Measurements from ENCODE around the gene MEFV. TPM values are rescaled to one million over a fixed set of nuclear protein-coding genes. Genes with fewer than 3 reads are reported as not detected.
A peak's percentile ranks its signal among the peaks of the same experiment; 100 is the strongest.

The MEFV gene
- total and polyA plus RNA-seq, 5 donors from 2014 or later: not detected

GRCh38 chr16:3264137-3265036 lies 8.0 kb upstream of the MEFV start:
- Mint-ChIP-seq H3K9me3 (peaks cover 0 to 10% (median 0%) of the 10 kb centered on the region in 7 donors), H3K4me3 (peak overlapping the region; percentile 94 to 99 (median 96)), H3K4me1 (peaks cover 10 to 60% (median 26%) of the 10 kb centered on the region in 4 donors), H3K36me3 (peaks cover 5% of the 10 kb centered on the region), H3K27ac (peak overlapping the region; percentile 98), H3K27me3 (no peaks in the 10 kb centered on the region)
- peaks cover 10% of the 10 kb centered on the region for H3K36me3 ChIP-seq (ENCODE audit: control insufficient read depth, insufficient read depth, low read length)
- H3K4me1 ChIP-seq (ENCODE audit: control insufficient read depth, insufficient read depth, low read length, poor library complexity, severe bottlenecking): peaks cover 8% of the 10 kb centered on the region
- H3K27me3 ChIP-seq (ENCODE audit: control insufficient read depth, insufficient read depth, low read length): no peaks in the 10 kb centered on the region
- peak; percentile 95 to 98 (median 95) for DNase-seq
- peak overlapping the region; percentile 82 for H3K4me3 ChIP-seq (ENCODE audit: low read depth, low read length)
- peak; percentile 89 for ATAC-seq (ENCODE audit: low read depth in 2 of 2)
- H3K27ac ChIP-seq (ENCODE audit: insufficient read depth, low read length, poor library complexity, severe bottlenecking): peak overlapping the region; percentile 96
- no peaks in the 10 kb centered on the region for H3K9me3 ChIP-seq (ENCODE audit: control insufficient read depth in 2 of 2, low read length in 2 of 2)

- H3K4me1 ChIP-seq (ENCODE audit: control insufficient read depth, insufficient read depth, low read length, poor library complexity, severe bottlenecking): peaks cover 8% of the 10 kb centered on the region
- Mint-ChIP-seq H3K27ac (peak overlapping the region; percentile 98), H3K36me3 (no peaks in the 10 kb centered on the region), H3K27me3 (no peaks in the 10 kb centered on the region), H3K9me3 (peaks cover 0 to 2% (median 0%) of the 10 kb centered on the region in 7 donors), H3K4me3 (peak overlapping the region; percentile 82 to 99 (median 96)), H3K4me1 (peaks cover 7 to 52% (median 24%) of the 10 kb centered on the region in 4 donors)
- no peak for DNase-seq
- no peaks in the 10 kb centered on the region for H3K27me3 ChIP-seq (ENCODE audit: control insufficient read depth, insufficient read depth, low read length)
- H3K9me3 ChIP-seq (ENCODE audit: control insufficient read depth in 2 of 2, low read length in 2 of 2): no peaks in the 10 kb centered on the region
- peaks cover 6% of the 10 kb centered on the region for H3K36me3 ChIP-seq (ENCODE audit: control insufficient read depth, insufficient read depth, low read length)
- peak overlapping the region; percentile 96 for H3K27ac ChIP-seq (ENCODE audit: insufficient read depth, low read length, poor library complexity, severe bottlenecking)
- H3K4me3 ChIP-seq (ENCODE audit: low read depth, low read length): no peak overlapping the region
- no peak for ATAC-seq (ENCODE audit: low read depth in 2 of 2)
Observed at GRCh38 chr16:3262517-3262916, 6.1 kb upstream of the MEFV start.

DNA sequence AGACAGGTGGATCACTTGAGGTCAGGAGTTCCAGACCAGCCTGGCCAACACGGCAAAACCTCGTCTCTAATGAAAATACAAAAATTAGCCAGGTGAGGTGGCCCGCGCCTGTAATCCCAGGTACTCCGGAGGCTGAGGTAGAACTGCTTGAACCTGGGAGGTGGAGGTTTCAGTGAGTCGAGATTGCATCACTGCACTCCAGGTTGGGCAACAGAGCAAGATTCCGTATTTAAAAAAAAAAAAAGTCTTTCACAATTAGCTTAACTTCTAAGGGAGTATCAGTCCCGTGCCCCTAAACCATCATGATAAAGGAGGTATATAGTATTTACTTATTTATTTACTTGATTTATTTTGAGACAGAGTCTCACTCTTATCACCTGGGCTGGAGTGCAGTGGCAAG lies 3.4 kb upstream of the MEFV start:
- Histone ChIP-seq H3K27me3 (ENCODE audit: control insufficient read depth, insufficient read depth, low read length) (no peaks in the 10 kb centered on the region), H3K36me3 (ENCODE audit: control insufficient read depth, insufficient read depth, low read length) (no peaks in the 10 kb centered on the region), H3K4me3 (ENCODE audit: low read depth, low read length) (no peak overlapping the region), H3K4me1 (ENCODE audit: control insufficient read depth, insufficient read depth, low read length, poor library complexity, severe bottlenecking) (peaks cover 5% of the 10 kb centered on the region), H3K9me3 (ENCODE audit: control insufficient read depth in 2 of 2, low read length in 2 of 2) (no peaks in the 10 kb centered on the region), H3K27ac (ENCODE audit: insufficient read depth, low read length, poor library complexity, severe bottlenecking) (no peak overlapping the region)
- peak overlapping the region in 1 of 4 donors; percentile 29 for H3K4me3 Mint-ChIP-seq
- peaks cover 0 to 35% (median 19%) of the 10 kb centered on the region in 4 donors for H3K4me1 Mint-ChIP-seq
- DNase-seq (no peak), ATAC-seq (ENCODE audit: low read depth in 2 of 2) (no peak)
- H3K9me3 Mint-ChIP-seq: peaks cover 0 to 2% (median 0%) of the 10 kb centered on the region in 7 donors
- no peaks in the 10 kb centered on the region for H3K36me3 Mint-ChIP-seq
- no peak overlapping the region for H3K27ac Mint-ChIP-seq
- H3K27me3 Mint-ChIP-seq: no peaks in the 10 kb centered on the region

DNA sequence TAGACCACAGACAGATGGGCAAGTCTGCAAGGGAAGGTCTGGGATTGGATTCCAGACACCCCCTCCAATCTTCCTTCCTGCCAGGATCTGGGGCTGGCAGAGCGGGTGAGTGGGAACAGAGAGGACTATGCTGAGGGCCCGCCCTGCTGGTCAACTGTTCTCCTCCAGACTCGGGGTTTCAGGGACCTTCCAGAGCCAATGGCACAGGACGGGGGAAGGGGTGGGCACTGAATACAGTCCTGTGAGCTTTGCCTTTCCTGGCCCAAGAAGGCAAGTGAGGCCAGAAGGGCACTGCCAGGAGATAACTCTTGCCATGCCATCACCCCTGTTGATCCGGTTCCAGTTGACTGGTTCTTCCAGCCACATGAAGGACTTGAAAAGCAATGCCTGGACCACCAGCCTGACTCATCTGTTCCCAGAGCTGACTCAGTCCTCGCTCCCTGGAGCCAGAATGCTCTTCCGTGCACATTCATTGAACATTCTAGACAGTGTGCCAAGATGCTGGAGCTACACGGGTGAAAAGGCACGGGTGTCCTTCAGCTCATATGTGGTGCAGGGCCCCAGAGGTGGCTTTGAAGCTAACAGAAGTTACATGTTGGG lies 533 bp upstream of the MEFV start:
- no peak overlapping the region for H3K27ac ChIP-seq (ENCODE audit: insufficient read depth, low read length, poor library complexity, severe bottlenecking)
- Mint-ChIP-seq H3K27me3 (no peaks in the 10 kb centered on the region), H3K4me1 (peaks cover 0 to 10% (median 4%) of the 10 kb centered on the region in 4 donors), H3K36me3 (no peaks in the 10 kb centered on the region), H3K9me3 (no peaks in the 10 kb centered on the region), H3K4me3 (no peak overlapping the region), H3K27ac (no peak overlapping the region)
- H3K27me3 ChIP-seq (ENCODE audit: control insufficient read depth, insufficient read depth, low read length): no peaks in the 10 kb centered on the region
- ATAC-seq (ENCODE audit: low read depth in 2 of 2) (no peak), DNase-seq (no peak)
- H3K9me3 ChIP-seq (ENCODE audit: control insufficient read depth in 2 of 2, low read length in 2 of 2): no peaks in the 10 kb centered on the region
- H3K36me3 ChIP-seq (ENCODE audit: control insufficient read depth, insufficient read depth, low read length): no peaks in the 10 kb centered on the region
- H3K4me3 ChIP-seq (ENCODE audit: low read depth, low read length): no peak overlapping the region
- no peaks in the 10 kb centered on the region for H3K4me1 ChIP-seq (ENCODE audit: control insufficient read depth, insufficient read depth, low read length, poor library complexity, severe bottlenecking)

DNA sequence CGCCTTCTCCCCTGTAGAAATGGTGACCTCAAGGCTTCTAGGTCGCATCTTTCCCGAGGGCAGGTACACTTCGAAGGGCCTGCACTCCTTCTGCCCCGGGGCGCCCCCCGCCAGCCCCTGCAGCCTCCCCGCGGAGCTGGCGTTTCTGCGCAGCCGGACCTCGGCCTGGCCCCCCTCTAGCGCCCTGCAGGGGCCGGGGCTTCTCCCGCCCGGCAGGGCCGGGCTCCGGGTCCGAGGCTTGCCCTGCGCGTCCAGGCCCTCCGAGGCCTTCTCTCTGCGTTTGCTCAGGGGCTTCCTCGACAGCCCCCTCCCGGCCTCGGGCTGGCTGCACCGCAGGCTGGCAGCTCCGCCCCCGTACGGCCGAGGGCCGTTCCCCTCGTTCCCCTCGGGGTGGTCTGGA lies 2.1 kb downstream of the MEFV start:
- no peak overlapping the region for H3K27ac Mint-ChIP-seq
- H3K27ac ChIP-seq (ENCODE audit: insufficient read depth, low read length, poor library complexity, severe bottlenecking): no peak overlapping the region
- DNase-seq (no peak), ATAC-seq (ENCODE audit: low read depth in 2 of 2) (no peak)
- H3K4me1 Mint-ChIP-seq: peaks cover 0 to 4% (median 0%) of the 10 kb centered on the region in 4 donors
- H3K4me3 Mint-ChIP-seq: no peak overlapping the region
- no peaks in the 10 kb centered on the region for H3K27me3 ChIP-seq (ENCODE audit: control insufficient read depth, insufficient read depth, low read length)
- no peaks in the 10 kb centered on the region for H3K9me3 Mint-ChIP-seq
- H3K36me3 ChIP-seq (ENCODE audit: control insufficient read depth, insufficient read depth, low read length): no peaks in the 10 kb centered on the region
- no peaks in the 10 kb centered on the region for H3K9me3 ChIP-seq (ENCODE audit: control insufficient read depth in 2 of 2, low read length in 2 of 2)
- H3K4me3 ChIP-seq (ENCODE audit: low read depth, low read length): no peak overlapping the region
- H3K36me3 Mint-ChIP-seq: no peaks in the 10 kb centered on the region
- peaks cover 11% of the 10 kb centered on the region for H3K27me3 Mint-ChIP-seq
- no peaks in the 10 kb centered on the region for H3K4me1 ChIP-seq (ENCODE audit: control insufficient read depth, insufficient read depth, low read length, poor library complexity, severe bottlenecking)

DNA sequence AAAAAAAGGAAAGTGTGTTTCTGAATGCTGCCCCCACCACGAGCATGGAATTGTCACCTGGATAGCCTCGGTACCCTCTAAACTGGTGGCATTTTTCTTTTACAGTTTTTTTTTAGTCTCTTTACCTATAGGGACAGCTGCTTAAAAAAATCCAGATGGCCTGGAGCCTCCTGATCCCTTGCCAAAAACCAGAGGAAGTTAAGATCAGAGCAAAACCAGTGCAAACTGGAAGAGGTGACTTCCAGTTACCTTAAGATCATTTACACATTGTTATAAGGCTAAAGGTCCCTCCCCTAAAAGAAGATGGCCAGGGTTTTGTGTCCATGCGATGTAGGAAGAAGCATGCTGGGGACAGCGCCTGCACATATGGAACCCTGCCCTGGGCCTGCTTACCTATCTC lies 3.5 kb downstream of the MEFV start:
- ATAC-seq (ENCODE audit: low read depth in 2 of 2): no peak
- peaks cover 0 to 1% (median 0%) of the 10 kb centered on the region in 7 donors for H3K9me3 Mint-ChIP-seq
- H3K36me3 ChIP-seq (ENCODE audit: control insufficient read depth, insufficient read depth, low read length): no peaks in the 10 kb centered on the region
- H3K4me1 Mint-ChIP-seq: peaks cover 0 to 2% (median 0%) of the 10 kb centered on the region in 4 donors
- no peak overlapping the region for H3K27ac ChIP-seq (ENCODE audit: insufficient read depth, low read length, poor library complexity, severe bottlenecking)
- H3K4me1 ChIP-seq (ENCODE audit: control insufficient read depth, insufficient read depth, low read length, poor library complexity, severe bottlenecking): no peaks in the 10 kb centered on the region
- no peaks in the 10 kb centered on the region for H3K27me3 ChIP-seq (ENCODE audit: control insufficient read depth, insufficient read depth, low read length)
- H3K4me3 ChIP-seq (ENCODE audit: low read depth, low read length): no peak overlapping the region
- H3K4me3 Mint-ChIP-seq: no peak overlapping the region
- no peaks in the 10 kb centered on the region for H3K36me3 Mint-ChIP-seq
- DNase-seq: no peak
- no peak overlapping the region for H3K27ac Mint-ChIP-seq
- no peaks in the 10 kb centered on the region for H3K9me3 ChIP-seq (ENCODE audit: control insufficient read depth in 2 of 2, low read length in 2 of 2)
- peaks cover 14% of the 10 kb centered on the region for H3K27me3 Mint-ChIP-seq

DNA sequence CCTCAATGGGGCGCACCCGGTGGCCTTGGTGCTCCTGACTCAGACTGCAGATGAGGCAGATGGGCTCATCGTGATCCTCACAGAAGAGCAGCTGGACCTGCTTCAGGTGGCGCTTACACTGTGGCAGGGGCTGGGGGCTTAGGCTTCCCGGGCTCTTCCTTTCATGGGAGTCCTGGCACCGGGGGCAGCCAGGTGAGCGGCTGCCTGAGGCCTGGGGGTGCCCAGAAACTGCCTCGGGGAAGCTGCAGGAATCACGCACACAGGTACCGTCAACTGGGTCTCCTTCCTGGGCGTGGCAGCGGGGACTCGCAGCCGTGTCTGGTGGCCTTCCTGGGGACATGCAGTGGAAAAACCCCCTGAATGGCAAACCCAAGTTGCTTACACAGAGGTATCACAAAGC lies 7.0 kb downstream of the MEFV start:
- Histone ChIP-seq H3K9me3 (ENCODE audit: control insufficient read depth in 2 of 2, low read length in 2 of 2) (no peaks in the 10 kb centered on the region), H3K4me1 (ENCODE audit: control insufficient read depth, insufficient read depth, low read length, poor library complexity, severe bottlenecking) (no peaks in the 10 kb centered on the region), H3K27me3 (ENCODE audit: control insufficient read depth, insufficient read depth, low read length) (no peaks in the 10 kb centered on the region), H3K27ac (ENCODE audit: insufficient read depth, low read length, poor library complexity, severe bottlenecking) (no peak overlapping the region), H3K36me3 (ENCODE audit: control insufficient read depth, insufficient read depth, low read length) (no peaks in the 10 kb centered on the region), H3K4me3 (ENCODE audit: low read depth, low read length) (no peak overlapping the region)
- peaks cover 0 to 1% (median 0%) of the 10 kb centered on the region in 7 donors for H3K9me3 Mint-ChIP-seq
- H3K4me1 Mint-ChIP-seq: peaks cover 0 to 2% (median 0%) of the 10 kb centered on the region in 4 donors
- H3K4me3 Mint-ChIP-seq: no peak overlapping the region
- ATAC-seq (ENCODE audit: low read depth in 2 of 2) (no peak), DNase-seq (no peak)
- no peak overlapping the region for H3K27ac Mint-ChIP-seq
- H3K36me3 Mint-ChIP-seq: no peaks in the 10 kb centered on the region
- H3K27me3 Mint-ChIP-seq: peaks cover 22% of the 10 kb centered on the region
